Measurements from ENCODE around the gene SLC26A4.

The SLC26A4 gene

GRCh38 chr7:107661081-107661864 is 645 bp downstream of the SLC26A4 start:
- Histone ChIP-seq H4K5ac (ENCODE audit: low read length) (no peak overlapping the region), H3K79me2 (ENCODE audit: control insufficient read depth, insufficient read depth, low read length) (no peaks in the 10 kb centered on the region), H3K27me3 (ENCODE audit: insufficient read depth, low read length, poor library complexity) (peaks cover 34% of the 10 kb centered on the region), H3K4me2 (ENCODE audit: low read length) (peak overlapping the region; percentile 73), H3K23ac (ENCODE audit: low read length) (no peak overlapping the region), H3K18ac (ENCODE audit: low read length) (no peak overlapping the region), H2BK5ac (ENCODE audit: low read length) (no peak overlapping the region), H3K36me3 (ENCODE audit: control insufficient read depth, insufficient read depth, low read length) (no peaks in the 10 kb centered on the region), H3K79me1 (ENCODE audit: low read length) (no peaks in the 10 kb centered on the region), H2BK15ac (replicated peaks; ENCODE audit: low read depth) (no peak overlapping the region), H3K56ac (ENCODE audit: low read length) (no peak overlapping the region), H2AK5ac (ENCODE audit: low read length) (no peak overlapping the region), H3K4me3 (ENCODE audit: low read length) (no peak overlapping the region), H3K4me1 (ENCODE audit: control insufficient read depth, low read depth, low read length) (no peaks in the 10 kb centered on the region), H3K27ac (ENCODE audit: low read depth, low read length) (no peak overlapping the region), H3K4ac (ENCODE audit: low read depth, low read length) (no peak overlapping the region), H2BK120ac (ENCODE audit: low read depth, low read length) (no peak overlapping the region), H3K9ac (ENCODE audit: low read length) (no peak overlapping the region), H4K8ac (ENCODE audit: low read depth, low read length) (no peak overlapping the region)
- peak; percentile 82 for DNase-seq
- no CpG with 5 or more reads among the region's 73 CpGs for WGBS (ENCODE audit: extremely low coverage, insufficient coverage, low lambda C conversion rate)

GRCh38 chr7:107661865-107662379 is 1.3 kb downstream of the SLC26A4 start:
- H3K27me3 ChIP-seq (ENCODE audit: insufficient read depth, low read length, poor library complexity), result peaks cover 36% of the 10 kb centered on the region
- no peak overlapping the region for H4K5ac ChIP-seq (ENCODE audit: low read length)
- DNase-seq, result no peak
- H3K23ac ChIP-seq (ENCODE audit: low read length), result no peak overlapping the region
- no peak overlapping the region for H3K18ac ChIP-seq (ENCODE audit: low read length)
- H3K56ac ChIP-seq (ENCODE audit: low read length), result no peak overlapping the region
- no CpG with 5 or more reads among the region's 20 CpGs for WGBS (ENCODE audit: extremely low coverage, insufficient coverage, low lambda C conversion rate)
- H3K79me1 ChIP-seq (ENCODE audit: low read length), result no peaks in the 10 kb centered on the region
- H3K36me3 ChIP-seq (ENCODE audit: control insufficient read depth, insufficient read depth, low read length), result no peaks in the 10 kb centered on the region
- no peaks in the 10 kb centered on the region for H3K79me2 ChIP-seq (ENCODE audit: control insufficient read depth, insufficient read depth, low read length)
- H3K9ac ChIP-seq (ENCODE audit: low read length), result no peak overlapping the region
- H3K4me1 ChIP-seq (ENCODE audit: control insufficient read depth, low read depth, low read length), result no peaks in the 10 kb centered on the region
- no peak overlapping the region for H4K8ac ChIP-seq (ENCODE audit: low read depth, low read length)
- H3K4ac ChIP-seq (ENCODE audit: low read depth, low read length), result no peak overlapping the region
- H2AK5ac ChIP-seq (ENCODE audit: low read length), result no peak overlapping the region
- no peak overlapping the region for H2BK15ac ChIP-seq (replicated peaks; ENCODE audit: low read depth)
- H2BK120ac ChIP-seq (ENCODE audit: low read depth, low read length), result no peak overlapping the region
- no peak overlapping the region for H2BK5ac ChIP-seq (ENCODE audit: low read length)
- no peak overlapping the region for H3K27ac ChIP-seq (ENCODE audit: low read depth, low read length)
- H3K4me2 ChIP-seq (ENCODE audit: low read length), result peak overlapping the region; percentile 30
- H3K4me3 ChIP-seq (ENCODE audit: low read length), result no peak overlapping the region

GRCh38 chr7:107663196-107663595 is 2.6 kb downstream of the SLC26A4 start:
- DNase-seq, result no peak
- Histone ChIP-seq H3K79me1 (ENCODE audit: low read length) (no peaks in the 10 kb centered on the region), H3K4me2 (ENCODE audit: low read length) (no peak overlapping the region), H3K79me2 (ENCODE audit: control insufficient read depth, insufficient read depth, low read length) (no peaks in the 10 kb centered on the region), H3K4me3 (ENCODE audit: low read length) (no peak overlapping the region), H3K4me1 (ENCODE audit: control insufficient read depth, low read depth, low read length) (no peaks in the 10 kb centered on the region), H2BK120ac (ENCODE audit: low read depth, low read length) (no peak overlapping the region), H2BK5ac (ENCODE audit: low read length) (no peak overlapping the region), H4K8ac (ENCODE audit: low read depth, low read length) (no peak overlapping the region), H4K5ac (ENCODE audit: low read length) (no peak overlapping the region), H3K4ac (ENCODE audit: low read depth, low read length) (no peak overlapping the region), H2AK5ac (ENCODE audit: low read length) (no peak overlapping the region), H3K36me3 (ENCODE audit: control insufficient read depth, insufficient read depth, low read length) (no peaks in the 10 kb centered on the region), H3K27ac (ENCODE audit: low read depth, low read length) (no peak overlapping the region), H3K18ac (ENCODE audit: low read length) (no peak overlapping the region), H3K27me3 (ENCODE audit: insufficient read depth, low read length, poor library complexity) (peaks cover 38% of the 10 kb centered on the region), H3K9ac (ENCODE audit: low read length) (no peak overlapping the region), H3K56ac (ENCODE audit: low read length) (no peak overlapping the region), H2BK15ac (replicated peaks; ENCODE audit: low read depth) (no peak overlapping the region), H3K23ac (ENCODE audit: low read length) (no peak overlapping the region)
- WGBS (ENCODE audit: extremely low coverage, insufficient coverage, low lambda C conversion rate), result no CpG with 5 or more reads among the region's 4 CpGs

GRCh38 chr7:107666790-107667189 is 6.2 kb downstream of the SLC26A4 start:
- Histone ChIP-seq H3K23ac (ENCODE audit: low read length) (no peak overlapping the region), H4K8ac (ENCODE audit: low read depth, low read length) (no peak overlapping the region), H2BK120ac (ENCODE audit: low read depth, low read length) (no peak overlapping the region), H3K27me3 (ENCODE audit: insufficient read depth, low read length, poor library complexity) (peaks cover 13% of the 10 kb centered on the region), H3K79me1 (ENCODE audit: low read length) (no peaks in the 10 kb centered on the region), H3K18ac (ENCODE audit: low read length) (no peak overlapping the region), H2AK5ac (ENCODE audit: low read length) (no peak overlapping the region), H4K5ac (ENCODE audit: low read length) (no peak overlapping the region), H3K4me1 (ENCODE audit: control insufficient read depth, low read depth, low read length) (no peaks in the 10 kb centered on the region), H3K27ac (ENCODE audit: low read depth, low read length) (no peak overlapping the region), H3K4me3 (ENCODE audit: low read length) (no peak overlapping the region), H2BK5ac (ENCODE audit: low read length) (no peak overlapping the region), H3K4ac (ENCODE audit: low read depth, low read length) (no peak overlapping the region), H3K4me2 (ENCODE audit: low read length) (no peak overlapping the region), H2BK15ac (replicated peaks; ENCODE audit: low read depth) (no peak overlapping the region), H3K79me2 (ENCODE audit: control insufficient read depth, insufficient read depth, low read length) (no peaks in the 10 kb centered on the region), H3K36me3 (ENCODE audit: control insufficient read depth, insufficient read depth, low read length) (no peaks in the 10 kb centered on the region), H3K9ac (ENCODE audit: low read length) (no peak overlapping the region), H3K56ac (ENCODE audit: low read length) (no peak overlapping the region)
- WGBS (ENCODE audit: extremely low coverage, insufficient coverage, low lambda C conversion rate), result no CpG with 5 or more reads among the region's 1 CpG
- no peak for DNase-seq

GRCh38 chr7:107667341-107667740 is 6.7 kb downstream of the SLC26A4 start:
- Histone ChIP-seq H4K8ac (ENCODE audit: low read depth, low read length) (no peak overlapping the region), H2AK5ac (ENCODE audit: low read length) (no peak overlapping the region), H4K5ac (ENCODE audit: low read length) (no peak overlapping the region), H3K56ac (ENCODE audit: low read length) (no peak overlapping the region), H3K4me3 (ENCODE audit: low read length) (no peak overlapping the region), H3K4me2 (ENCODE audit: low read length) (no peak overlapping the region), H3K9ac (ENCODE audit: low read length) (no peak overlapping the region), H3K79me2 (ENCODE audit: control insufficient read depth, insufficient read depth, low read length) (no peaks in the 10 kb centered on the region), H2BK5ac (ENCODE audit: low read length) (no peak overlapping the region), H3K4me1 (ENCODE audit: control insufficient read depth, low read depth, low read length) (no peaks in the 10 kb centered on the region), H3K79me1 (ENCODE audit: low read length) (no peaks in the 10 kb centered on the region), H3K4ac (ENCODE audit: low read depth, low read length) (no peak overlapping the region), H2BK120ac (ENCODE audit: low read depth, low read length) (no peak overlapping the region), H3K18ac (ENCODE audit: low read length) (no peak overlapping the region), H3K23ac (ENCODE audit: low read length) (no peak overlapping the region), H3K27ac (ENCODE audit: low read depth, low read length) (no peak overlapping the region), H2BK15ac (replicated peaks; ENCODE audit: low read depth) (no peak overlapping the region), H3K36me3 (ENCODE audit: control insufficient read depth, insufficient read depth, low read length) (no peaks in the 10 kb centered on the region), H3K27me3 (ENCODE audit: insufficient read depth, low read length, poor library complexity) (peaks cover 8% of the 10 kb centered on the region)
- DNase-seq, result no peak
- no CpG with 5 or more reads among the region's 3 CpGs for WGBS (ENCODE audit: extremely low coverage, insufficient coverage, low lambda C conversion rate)

GRCh38 chr7:107668296-107668695 is 7.7 kb downstream of the SLC26A4 start:
- Histone ChIP-seq H3K4ac (ENCODE audit: low read depth, low read length) (no peak overlapping the region), H3K4me2 (ENCODE audit: low read length) (no peak overlapping the region), H3K18ac (ENCODE audit: low read length) (no peak overlapping the region), H3K27ac (ENCODE audit: low read depth, low read length) (no peak overlapping the region), H3K9ac (ENCODE audit: low read length) (no peak overlapping the region), H3K27me3 (ENCODE audit: insufficient read depth, low read length, poor library complexity) (peaks cover 5% of the 10 kb centered on the region), H2BK120ac (ENCODE audit: low read depth, low read length) (no peak overlapping the region), H3K79me2 (ENCODE audit: control insufficient read depth, insufficient read depth, low read length) (no peaks in the 10 kb centered on the region), H4K5ac (ENCODE audit: low read length) (no peak overlapping the region), H2BK15ac (replicated peaks; ENCODE audit: low read depth) (no peak overlapping the region), H2AK5ac (ENCODE audit: low read length) (no peak overlapping the region), H2BK5ac (ENCODE audit: low read length) (no peak overlapping the region), H3K23ac (ENCODE audit: low read length) (no peak overlapping the region), H3K79me1 (ENCODE audit: low read length) (no peaks in the 10 kb centered on the region), H3K4me1 (ENCODE audit: control insufficient read depth, low read depth, low read length) (no peaks in the 10 kb centered on the region), H3K4me3 (ENCODE audit: low read length) (no peak overlapping the region), H3K36me3 (ENCODE audit: control insufficient read depth, insufficient read depth, low read length) (no peaks in the 10 kb centered on the region), H4K8ac (ENCODE audit: low read depth, low read length) (no peak overlapping the region), H3K56ac (ENCODE audit: low read length) (no peak overlapping the region)
- no peak for DNase-seq
- WGBS (ENCODE audit: extremely low coverage, insufficient coverage, low lambda C conversion rate), result 100% methylated on average over 1 of the region's 4 CpGs

Measured in mesendoderm (in vitro differentiated cells).